Cortex of kidney (tissue), 1 donor: ENCODE measurements around the gene SERPINA1.
"Not testable (repeated sequence)": the region's sequence is repeated elsewhere in the genome, so short reads cannot be mapped to it uniquely, and the experiment has no call there.

ENCODE experiments used
- DNase-seq: peaks from one replicate; lab custom pipeline; 2025; lab: John Stamatoyannopoulos, UW

Gene SERPINA1

GRCh38 chr14:94388384-94389103, at the start of gene SERPINA1:
TSS of gene SERPINA1 (minus strand) at chr14:94388602. CDS start at chr14:94383237, 5,365 bp downstream.
- DNase-seq = no peak

- DNase-seq = no peak
Measured at GRCh38 chr14:94428610-94429009, 40.2 kb upstream of the SERPINA1 start.

- no peak for DNase-seq
Measured at GRCh38 chr14:94427016-94427613, 38.7 kb upstream of the SERPINA1 start.

- DNase-seq = no peak
Measured at GRCh38 chr14:94426526-94426925, 38.1 kb upstream of the SERPINA1 start.

GRCh38 chr14:94424371-94424770, 36.0 kb upstream of the SERPINA1 start:
- no peak for DNase-seq

GRCh38 chr14:94423453-94424056, 35.2 kb upstream of the SERPINA1 start:
- no peak for DNase-seq

GRCh38 chr14:94421316-94421715, 32.9 kb upstream of the SERPINA1 start:
- no peak for DNase-seq

GRCh38 chr14:94417497-94418205, 29.2 kb upstream of the SERPINA1 start:
- DNase-seq = not testable (repeated sequence)

- DNase-seq = no peak
Measured at GRCh38 chr14:94412671-94413638, 24.6 kb upstream of the SERPINA1 start.

- no peak for DNase-seq
Measured at GRCh38 chr14:94411638-94412037, 23.2 kb upstream of the SERPINA1 start.

- not testable (repeated sequence) for DNase-seq
Measured at GRCh38 chr14:94409430-94409829, 21.0 kb upstream of the SERPINA1 start.

- no peak for DNase-seq
Measured at GRCh38 chr14:94408546-94409095, 20.2 kb upstream of the SERPINA1 start.

GRCh38 chr14:94407906-94408305, 19.5 kb upstream of the SERPINA1 start:
- no peak for DNase-seq

- no peak for DNase-seq
Measured at GRCh38 chr14:94406910-94407309, 18.5 kb upstream of the SERPINA1 start.

- no peak for DNase-seq
Measured at GRCh38 chr14:94405486-94405885, 17.1 kb upstream of the SERPINA1 start.

GRCh38 chr14:94404561-94404960, 16.2 kb upstream of the SERPINA1 start:
- DNase-seq = no peak

- DNase-seq = no peak
Measured at GRCh38 chr14:94403312-94403932, 15.0 kb upstream of the SERPINA1 start.

GRCh38 chr14:94401083-94401482, 12.7 kb upstream of the SERPINA1 start:
- no peak for DNase-seq

GRCh38 chr14:94400422-94400841, 12.0 kb upstream of the SERPINA1 start:
- DNase-seq = no peak

GRCh38 chr14:94398536-94398935, 10.1 kb upstream of the SERPINA1 start:
- no peak for DNase-seq

- DNase-seq = no peak
Measured at GRCh38 chr14:94398182-94398479, 9.7 kb upstream of the SERPINA1 start.
